Naive thymus-derived CD4-positive, alpha-beta T cell (primary cell): Measurements from ENCODE around the gene LBHD1. TPM values are rescaled to one million over a fixed set of nuclear protein-coding genes. Genes with fewer than 3 reads are reported as not detected.

Experiments used
- ATAC-seq: fragments of 150-1000 bp; cut with Tn5 transposase; 2 replicates; pipeline ENCODE4 v1.10.0; 2021; ENCODE audit warnings: mild to moderate bottlenecking, moderate library complexity
- CTCF ChIA-PET: fragments of 350-600 bp; sonication (Branson Sonifier 250); formaldehyde crosslinking; loops from one replicate; lab custom pipeline; 2021; ENCODE audit warnings: antibody characterized with exemption; lab: Charles Lee
- POLR2A ChIA-PET: fragments of 350-600 bp; sonication (Branson Sonifier 250); formaldehyde crosslinking; loops from one replicate; lab custom pipeline; 2021; ENCODE audit warnings: antibody characterized with exemption, inconsistent platforms; lab: Charles Lee
- DNase-seq, 9 donors: peaks; one replicate each; pipeline versions ENCODE4 v3.0.0 to v3.0.0-alpha.2; 2020 to 2022; ENCODE audit warnings: mixed read lengths in 1 of 9
- H3K27ac ChIP-seq: one replicate; pipeline ENCODE4 v1.7.0; 2013; ENCODE audit warnings: mild to moderate bottlenecking, low read depth, low read length, moderate library complexity
- H3K27me3 ChIP-seq, 2 donors: one replicate each; pipeline ENCODE4 v1.7.0; 2013; ENCODE audit warnings: low read length in 2 of 2, mild to moderate bottlenecking in 2 of 2, moderate library complexity in 2 of 2; ENCODE audit not compliant: control insufficient read depth in 2 of 2, insufficient read depth in 2 of 2
- H3K36me3 ChIP-seq, 3 experiments: 1 replicate in 2 of 3; 2 replicates in 1 of 3; pipeline ENCODE4 v1.7.0; 2013; ENCODE audit warnings: low read length in 3 of 3, mild to moderate bottlenecking in 3 of 3, moderate library complexity in 1 of 3; ENCODE audit not compliant: insufficient read depth in 3 of 3, control insufficient read depth in 2 of 3
- H3K4me1 ChIP-seq, 2 donors: one replicate each; pipeline ENCODE4 v1.7.0; 2013; ENCODE audit warnings: low read length in 2 of 2, mild to moderate bottlenecking in 2 of 2, moderate library complexity in 1 of 2; ENCODE audit not compliant: control insufficient read depth in 2 of 2, insufficient read depth in 2 of 2
- H3K4me3 ChIP-seq: 2 replicates; pipeline ENCODE4 v1.7.0; 2013; ENCODE audit warnings: mild to moderate bottlenecking, low read length
- H3K9me3 ChIP-seq, 3 experiments: 1 replicate in 2 of 3; 2 replicates in 1 of 3; pipeline ENCODE4 v1.7.0; 2013; ENCODE audit warnings: low read length in 3 of 3; ENCODE audit not compliant: control insufficient read depth in 2 of 3
- H3K27ac Mint-ChIP-seq, 9 donors: one replicate each; pipeline ENCODE4 v1.8.0; 2020 to 2022; ENCODE audit warnings: mixed read lengths in 9 of 9, mild to moderate bottlenecking in 8 of 9, moderate library complexity in 5 of 9, inconsistent platforms in 2 of 9
- H3K27me3 Mint-ChIP-seq, 5 donors: one replicate each; pipeline ENCODE4 v1.8.0; 2021 to 2022; ENCODE audit warnings: mixed read lengths in 5 of 5, mild to moderate bottlenecking in 1 of 5
- H3K36me3 Mint-ChIP-seq, 5 donors: one replicate each; pipeline ENCODE4 v1.8.0; 2020 to 2022; ENCODE audit warnings: mixed read lengths in 5 of 5, mild to moderate bottlenecking in 3 of 5, inconsistent platforms in 1 of 5
- H3K4me1 Mint-ChIP-seq, 7 donors: one replicate each; pipeline ENCODE4 v1.8.0; 2020 to 2022; ENCODE audit warnings: mixed read lengths in 7 of 7, mild to moderate bottlenecking in 3 of 7, inconsistent platforms in 1 of 7
- H3K4me3 Mint-ChIP-seq, 10 donors: one replicate each; pipeline ENCODE4 v1.8.0; 2020 to 2022; ENCODE audit warnings: mild to moderate bottlenecking in 10 of 10, mixed read lengths in 10 of 10, moderate library complexity in 6 of 10, inconsistent platforms in 2 of 10
- H3K9me3 Mint-ChIP-seq, 11 donors: one replicate each; pipeline ENCODE4 v1.8.0; 2020 to 2022; ENCODE audit warnings: mixed read lengths in 11 of 11, mild to moderate bottlenecking in 4 of 11, inconsistent platforms in 1 of 11, moderate library complexity in 1 of 11
- intact Hi-C, 2 donors: fragments of 100-400 bp; cut with micrococcal nuclease; formaldehyde crosslinking; loops; one replicate each; pipeline ENCODE4 v1.15.1; 2023
- polyA plus RNA-seq, 2 donors: library from polyadenylated mRNA; unstranded; fragments of 300-500 nt; fragmentation: Illumina TruSeq; gene quantifications; one replicate each; pipeline ENCODE4 v1.2.3, GENCODE V29; 2021
- total RNA-seq, 6 experiments: library from RNA in 5 of 6; stranded (reverse) in 5 of 6; gene quantifications; 1 replicate in 5 of 6; 2 replicates in 1 of 6; pipeline ENCODE4 v1.2.3 and lab custom pipeline; 2021 to 2026

The LBHD1 gene
- total and polyA plus RNA-seq, 7 experiments from 2014 or later, result 3.5 to 26.4 (median 18.6) TPM

DNA sequence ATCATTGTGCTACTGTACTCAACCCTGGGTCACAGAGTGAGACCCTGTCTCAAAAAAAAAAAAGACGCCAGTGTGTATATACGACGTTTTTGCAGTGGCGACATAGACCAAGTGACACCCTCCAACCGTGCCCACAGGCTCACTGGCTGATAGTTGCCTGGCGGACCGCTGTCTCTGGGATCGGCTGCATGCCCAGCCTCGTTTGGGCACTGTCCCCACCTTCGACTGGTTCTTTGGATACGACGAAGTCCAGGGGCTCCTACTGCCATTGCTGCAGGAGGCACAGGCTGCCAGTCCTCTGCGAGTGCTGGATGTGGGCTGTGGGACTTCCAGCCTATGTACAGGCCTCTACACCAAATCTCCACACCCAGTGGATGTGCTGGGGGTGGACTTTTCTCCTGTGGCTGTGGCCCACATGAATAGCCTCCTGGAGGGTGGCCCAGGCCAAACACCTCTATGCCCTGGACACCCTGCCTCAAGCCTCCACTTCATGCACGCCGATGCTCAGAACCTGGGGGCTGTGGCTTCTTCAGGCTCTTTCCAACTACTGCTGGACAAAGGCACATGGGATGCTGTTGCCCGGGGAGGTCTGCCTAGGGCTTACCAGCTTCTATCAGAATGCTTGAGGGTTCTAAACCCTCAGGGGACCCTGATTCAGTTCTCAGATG is 5.7 kb downstream of the LBHD1 start:
- Histone ChIP-seq H3K4me3 (peak overlapping the region; percentile 85), H3K4me1 (peaks cover 20 to 24% of the 10 kb centered on the region in 2 donors), H3K27me3 (no peaks in the 10 kb centered on the region), H3K36me3 (peaks cover 0 to 27% (median 3%) of the 10 kb centered on the region in 3 experiments), H3K9me3 (no peaks in the 10 kb centered on the region), H3K27ac (peak overlapping the region; percentile 85)
- intact Hi-C loops, result no loop called here
- no peak for ATAC-seq
- peak overlapping the region; percentile 14 to 96 (median 92) for H3K27ac Mint-ChIP-seq
- H3K9me3 Mint-ChIP-seq, result peaks cover 0 to 3% (median 0%) of the 10 kb centered on the region in 11 donors
- ChIA-PET POLR2A (interaction anchor here (0.8 to 14.8 kb wide), 25 partner anchors 9 to 222 kb away, joined by 3 to 332 read pairs (median 17); partner anchors contain the start of genes B3GAT3, BSCL2, EEF1G and EML3), CTCF (interaction anchor here (0.6 to 1.6 kb wide), 2 partner anchors 14 to 271 kb away, joined by 3 to 7 read pairs; no protein-coding TSS in a partner anchor)
- no peaks in the 10 kb centered on the region for H3K27me3 Mint-ChIP-seq
- H3K4me1 Mint-ChIP-seq, result peaks cover 13 to 57% (median 45%) of the 10 kb centered on the region in 7 donors
- no peak for DNase-seq
- H3K36me3 Mint-ChIP-seq, result peaks cover 0 to 26% (median 7%) of the 10 kb centered on the region in 5 donors
- peak overlapping the region; percentile 93 to 98 (median 96) for H3K4me3 Mint-ChIP-seq

DNA sequence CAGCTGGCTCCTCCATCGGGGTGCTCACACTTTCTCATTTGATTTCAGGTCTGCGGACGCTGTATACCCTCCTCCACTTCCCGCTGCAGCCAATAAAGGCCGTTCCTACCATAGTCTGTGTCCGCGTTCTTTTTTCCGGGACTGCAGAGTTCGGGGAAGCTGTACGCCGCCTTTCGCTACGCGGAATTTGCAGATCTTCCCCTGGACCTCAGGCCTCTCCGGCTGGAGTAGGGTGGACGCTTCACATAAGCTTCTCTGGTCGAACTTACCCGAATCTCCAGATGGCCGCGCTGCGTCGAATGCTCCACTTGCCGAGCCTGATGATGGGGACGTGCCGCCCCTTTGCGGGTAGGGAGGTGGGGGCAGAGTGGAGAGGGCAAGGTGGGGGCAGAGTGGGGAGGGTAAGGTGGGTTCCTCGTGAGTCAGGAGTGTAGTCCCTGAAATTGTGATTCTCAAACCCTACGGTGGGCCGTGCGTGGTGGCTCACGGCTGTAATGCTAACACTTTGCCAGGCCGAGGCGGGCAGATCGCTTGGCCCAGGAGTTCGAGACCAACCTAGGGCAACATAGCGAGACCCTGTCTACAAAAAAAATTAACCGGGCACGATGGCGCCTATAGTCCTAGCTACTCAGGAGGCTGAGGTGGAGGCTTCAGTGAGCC is 6.3 kb downstream of the LBHD1 start:
- ATAC-seq (peak; percentile 35), DNase-seq (peak in 7 of 9 donors; percentile 27 to 60 (median 39))
- Mint-ChIP-seq H3K36me3 (peaks cover 0 to 23% (median 7%) of the 10 kb centered on the region in 5 donors), H3K4me3 (peak overlapping the region; percentile 93 to 98 (median 96)), H3K27me3 (no peaks in the 10 kb centered on the region), H3K4me1 (peaks cover 13 to 51% (median 38%) of the 10 kb centered on the region in 7 donors), H3K27ac (peak overlapping the region; percentile 89 to 97 (median 93)), H3K9me3 (peaks cover 0 to 3% (median 0%) of the 10 kb centered on the region in 11 donors)
- Histone ChIP-seq H3K9me3 (no peaks in the 10 kb centered on the region), H3K4me1 (peaks cover 16 to 24% of the 10 kb centered on the region in 2 donors), H3K4me3 (peak overlapping the region; percentile 85), H3K27me3 (no peaks in the 10 kb centered on the region), H3K27ac (peak overlapping the region; percentile 85), H3K36me3 (peaks cover 0 to 25% (median 3%) of the 10 kb centered on the region in 3 experiments)
- ChIA-PET POLR2A (interaction anchor here (0.6 to 14.8 kb wide), 52 partner anchors 8 to 1753 kb away, joined by 3 to 332 read pairs (median 6); partner anchors contain the start of genes B3GAT3, BSCL2, EEF1G and EML3), CTCF (interaction anchor here (0.6 to 2.2 kb wide), 18 partner anchors 8 to 241 kb away, joined by 3 to 17 read pairs (median 4); partner anchors contain the start of genes B3GAT3, EML3, ROM1 and TUT1)
- intact Hi-C loops, result loop anchor here (1.0 to 2.0 kb wide), 11 partner anchors 12 to 74 kb away; partner anchors contain the start of genes EML3 (in 2 of the 2), GANAB (in 2 of the 2), INTS5 (in 2 of the 2) and HNRNPUL2 (in 1 of the 2)

DNA sequence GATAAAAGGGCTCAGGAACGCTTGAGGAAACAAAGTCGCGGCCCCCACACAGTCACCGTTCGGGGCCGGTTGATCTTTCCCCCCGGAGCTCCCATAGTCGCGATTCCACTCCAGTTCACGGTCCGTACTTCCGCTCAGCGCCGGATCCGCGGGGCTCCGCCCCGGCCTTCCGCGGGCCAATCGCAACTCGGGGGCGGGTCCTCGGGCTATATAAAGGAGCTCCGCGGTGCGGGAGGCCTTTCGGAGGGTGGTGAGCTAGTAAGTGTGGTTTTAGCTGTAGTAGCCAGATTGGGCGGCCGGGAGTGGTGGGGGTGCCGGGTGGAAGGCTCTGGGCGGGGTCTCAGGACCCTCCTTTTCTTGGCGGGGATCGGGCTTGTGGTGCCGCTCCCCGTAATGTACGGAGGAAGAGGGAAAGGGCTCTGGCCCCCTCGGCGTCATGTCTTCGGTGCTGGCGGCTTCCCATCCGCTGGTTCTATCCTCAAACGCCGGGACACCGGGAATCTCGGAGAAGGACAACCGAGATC is 6.9 kb downstream of the LBHD1 start, which contains the start of the genes C11orf98 and CSKMT:
C11orf98 (minus strand) TSS at position 136 of the 524 bp plus-strand sequence; CDS start at position 95, 41 bp downstream.
CSKMT (plus strand) TSS at position 238 of the 524 bp plus-strand sequence. CDS start 568 bp downstream, outside the sequence.
- Mint-ChIP-seq H3K4me1 (peaks cover 13 to 45% (median 32%) of the 10 kb centered on the region in 7 donors), H3K27me3 (no peaks in the 10 kb centered on the region), H3K36me3 (peaks cover 0 to 23% (median 7%) of the 10 kb centered on the region in 5 donors), H3K27ac (peak within 1 kb of the TSS; percentile 89 to 97 (median 93)), H3K4me3 (peak within 1 kb of the TSS; percentile 93 to 98 (median 96)), H3K9me3 (peaks cover 0 to 3% (median 0%) of the 10 kb centered on the region in 11 donors)
- H3K9me3 ChIP-seq, result no peaks in the 10 kb centered on the region
- ChIA-PET POLR2A (interaction anchor here (0.5 to 14.8 kb wide), 60 partner anchors 8 to 1753 kb away, joined by 3 to 332 read pairs (median 5); partner anchors contain the start of genes B3GAT3, BSCL2, EEF1G and EML3), CTCF (interaction anchor here (0.6 to 2.2 kb wide), 21 partner anchors 9 to 240 kb away, joined by 3 to 17 read pairs (median 3); partner anchors contain the start of genes B3GAT3, EML3, INTS5 and ROM1)
- H3K4me1 ChIP-seq, result peaks cover 16 to 21% of the 10 kb centered on the region in 2 donors
- H3K4me3 ChIP-seq, result peak within 1 kb of the TSS; percentile 85
- DNase-seq (peak; percentile 90 to 99 (median 95)), ATAC-seq (peak; percentile 97)
- H3K36me3 ChIP-seq, result peaks cover 0 to 25% (median 3%) of the 10 kb centered on the region in 3 experiments
- no peaks in the 10 kb centered on the region for H3K27me3 ChIP-seq
- peak within 1 kb of the TSS; percentile 85 for H3K27ac ChIP-seq
- intact Hi-C loops, result loop anchor here (1.0 to 2.0 kb wide), 11 partner anchors 12 to 74 kb away; partner anchors contain the start of genes EML3 (in 2 of the 2), GANAB (in 2 of the 2), INTS5 (in 2 of the 2) and HNRNPUL2 (in 1 of the 2)

DNA sequence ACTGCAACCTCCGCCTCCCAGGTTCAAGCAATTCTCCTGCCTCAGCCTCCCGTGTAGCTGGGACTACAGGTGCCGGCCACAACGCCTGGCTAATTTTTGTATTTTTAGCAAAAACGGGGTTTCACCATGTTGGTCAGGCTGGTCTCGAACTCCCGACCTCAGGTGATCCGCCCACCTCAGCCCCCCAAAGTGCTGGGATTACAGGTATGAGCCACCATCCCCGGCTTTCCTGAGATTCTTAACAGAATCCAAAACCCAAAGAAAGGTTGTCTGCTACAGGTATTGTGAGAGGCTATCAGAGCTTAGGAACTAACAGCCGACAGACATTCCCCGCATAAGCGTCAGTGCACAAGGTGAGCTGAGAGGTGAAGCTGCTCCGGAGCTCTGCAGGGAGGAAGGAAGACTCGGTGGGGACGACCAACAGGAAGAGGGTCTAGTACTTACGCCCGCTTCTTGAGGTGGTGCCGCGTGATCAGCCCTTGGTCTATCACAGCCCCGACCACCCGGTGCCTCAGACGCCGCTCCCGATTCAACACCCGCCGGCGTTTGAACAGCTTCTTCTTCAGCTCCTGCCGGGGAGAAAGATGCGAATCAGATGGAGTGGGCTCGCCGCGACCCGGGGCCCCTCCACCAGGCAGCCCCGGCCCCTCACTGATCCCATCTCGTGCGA is 7.5 kb downstream of the LBHD1 start:
- Histone ChIP-seq H3K27me3 (no peaks in the 10 kb centered on the region), H3K4me1 (peaks cover 16 to 21% of the 10 kb centered on the region in 2 donors), H3K9me3 (no peaks in the 10 kb centered on the region), H3K4me3 (peak overlapping the region; percentile 85), H3K36me3 (peaks cover 0 to 25% (median 3%) of the 10 kb centered on the region in 3 experiments), H3K27ac (peak overlapping the region; percentile 85)
- ChIA-PET POLR2A (interaction anchor here (0.5 to 14.8 kb wide), 56 partner anchors 7 to 1653 kb away, joined by 3 to 332 read pairs (median 5); partner anchors contain the start of genes B3GAT3, BSCL2, EEF1G and EML3), CTCF (interaction anchor here (0.6 to 2.2 kb wide), 18 partner anchors 9 to 240 kb away, joined by 3 to 17 read pairs (median 4); partner anchors contain the start of genes B3GAT3, EML3, INTS5 and ROM1)
- peak in 1 of 9 donors; percentile 65 for DNase-seq
- peak; percentile 65 for ATAC-seq
- Mint-ChIP-seq H3K27me3 (no peaks in the 10 kb centered on the region), H3K9me3 (peaks cover 0 to 3% (median 0%) of the 10 kb centered on the region in 11 donors), H3K27ac (peak overlapping the region; percentile 89 to 97 (median 93)), H3K4me1 (peaks cover 13 to 40% (median 29%) of the 10 kb centered on the region in 7 donors), H3K4me3 (peak overlapping the region; percentile 93 to 98 (median 96)), H3K36me3 (peaks cover 0 to 23% (median 7%) of the 10 kb centered on the region in 5 donors)
- intact Hi-C loops, result loop anchor here (1.0 to 2.0 kb wide), 11 partner anchors 11 to 73 kb away; partner anchors contain the start of genes EML3 (in 2 of the 2), GANAB (in 2 of the 2), INTS5 (in 2 of the 2) and TUT1 (in 2 of the 2)

DNA sequence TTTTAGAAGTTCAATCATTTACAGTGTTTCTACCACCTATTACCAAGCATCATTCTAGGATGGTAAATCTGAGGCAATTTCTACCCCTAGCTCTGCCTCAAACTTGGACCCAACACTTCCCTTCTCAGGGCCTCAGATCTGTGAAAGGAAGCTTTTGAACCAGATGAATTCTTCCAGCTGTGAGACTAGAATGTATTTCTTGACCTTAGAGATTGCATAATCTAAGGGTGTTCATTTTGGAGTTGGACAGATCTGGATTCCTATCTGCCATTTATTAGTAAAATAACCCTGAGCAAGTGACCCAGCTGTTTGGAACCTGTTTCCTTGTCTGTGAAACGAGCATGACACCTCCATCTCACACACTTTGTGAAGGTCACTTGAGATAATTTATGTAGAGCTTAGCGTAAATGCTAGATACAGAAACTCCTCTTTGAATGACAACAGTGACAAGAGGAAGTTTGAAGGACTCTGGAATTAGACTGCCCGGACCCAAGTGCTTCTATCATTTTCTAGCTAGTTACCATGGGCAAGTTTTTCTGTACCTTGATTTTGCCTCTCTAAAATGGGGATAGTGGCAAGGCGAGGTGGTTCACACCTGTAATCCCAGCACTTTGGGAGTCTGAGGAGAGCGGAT is 15.2 kb downstream of the LBHD1 start:
- intact Hi-C loops, result no loop called here
- Mint-ChIP-seq H3K27me3 (no peaks in the 10 kb centered on the region), H3K9me3 (peaks cover 0 to 9% (median 0%) of the 10 kb centered on the region in 11 donors), H3K27ac (peak overlapping the region in 1 of 9 donors; percentile 36), H3K36me3 (peaks cover 0 to 1% (median 0%) of the 10 kb centered on the region in 5 donors), H3K4me3 (no peak overlapping the region), H3K4me1 (peaks cover 11 to 17% (median 13%) of the 10 kb centered on the region in 7 donors)
- Histone ChIP-seq H3K4me3 (no peak overlapping the region), H3K27ac (no peak overlapping the region), H3K36me3 (peaks cover 0 to 3% (median 0%) of the 10 kb centered on the region in 3 experiments), H3K9me3 (no peaks in the 10 kb centered on the region), H3K27me3 (no peaks in the 10 kb centered on the region), H3K4me1 (peaks cover 6 to 7% of the 10 kb centered on the region in 2 donors)
- ChIA-PET CTCF (interaction anchor here (0.8 to 1.4 kb wide), 2 partner anchors 19 to 45 kb away, joined by 3 read pairs; partner anchors contain the start of gene EML3), POLR2A (interaction anchor here (0.6 to 2.3 kb wide), 15 partner anchors 9 to 97 kb away, joined by 3 to 17 read pairs (median 4); partner anchors contain the start of genes C11orf98, CSKMT, GANAB and HNRNPUL2)
- DNase-seq (no peak), ATAC-seq (no peak)
